ENCODE data around the gene MFGE8.

- TF ChIP-seq POLR2A (IDR thresholded peaks at IDR 0.05) (no peak), POLR2AphosphoS5 (IDR thresholded peaks at IDR 0.05) (no peak)
These were observed 12.2 kb downstream of the MFGE8 start for GRCh38 chr15:88900982-88901418.
